GM18909 (cell line): ENCODE results near the gene OR4A15.

Experiments used
- ATAC-seq: cut with Tn5 transposase; IDR thresholded peaks from one replicate; pipeline ENCODE4 v1.9.1; 2021; ENCODE audit warnings: mild to moderate bottlenecking; ENCODE audit not compliant: unreplicated experiment, poor library complexity

OR4A15 gene

GRCh38 chr11:55367674-55368073, at the start of gene OR4A15:
TSS of gene OR4A15 (plus strand) at chr11:55367974. CDS start at chr11:55367974, 0 bp downstream.
- no peak for ATAC-seq

GRCh38 chr11:55324500-55324899, 43.3 kb upstream of the OR4A15 start:
- no peak for ATAC-seq

- ATAC-seq = no peak
These were observed 24.9 kb upstream of the OR4A15 start, which contains the start of gene OR4A16 for GRCh38 chr11:55342901-55343300. TSS of gene OR4A16 (plus strand) at chr11:55343201. CDS start at chr11:55343201, 0 bp downstream.

GRCh38 chr11:55345306-55345705, 22.5 kb upstream of the OR4A15 start:
- ATAC-seq = no peak

- no peak for ATAC-seq
These were observed 18.7 kb upstream of the OR4A15 start for GRCh38 chr11:55349032-55349431.

- ATAC-seq = no peak
These were observed 10.1 kb upstream of the OR4A15 start for GRCh38 chr11:55357560-55358184.

GRCh38 chr11:55401011-55401410, 33.2 kb downstream of the OR4A15 start:
- no peak for ATAC-seq
